Stomach (tissue), 4 donors: ENCODE measurements around the gene MLLT11.

Experiments used
- EP300 ChIP-seq: sonication (generic); formaldehyde crosslinking; IDR thresholded peaks from one replicate; pipeline ENCODE4 v1.6.1; 2017; ENCODE audit warnings: antibody characterized with exemption
- POLR2A ChIP-seq, 4 donors: fragments of 450-650 bp; IDR thresholded peaks; one replicate each; pipeline ENCODE4 v1.6.1; 2016; ENCODE audit warnings: antibody characterized with exemption in 4 of 4, control low read depth in 2 of 4, mild to moderate bottlenecking in 1 of 4, moderate library complexity in 1 of 4
- TF ChIP-seq, protein P1 (sequence below), 7 experiments: fragments of 450-650 bp in 4 of 7; fragments of 200-600 bp in 3 of 7; sonication (generic) in 3 of 7; IDR thresholded peaks; one replicate each; pipeline ENCODE4 v1.5.1; 2016 to 2019; ENCODE audit warnings: antibody characterized with exemption in 7 of 7, control low read depth in 2 of 7, mild to moderate bottlenecking in 1 of 7

DNA sequence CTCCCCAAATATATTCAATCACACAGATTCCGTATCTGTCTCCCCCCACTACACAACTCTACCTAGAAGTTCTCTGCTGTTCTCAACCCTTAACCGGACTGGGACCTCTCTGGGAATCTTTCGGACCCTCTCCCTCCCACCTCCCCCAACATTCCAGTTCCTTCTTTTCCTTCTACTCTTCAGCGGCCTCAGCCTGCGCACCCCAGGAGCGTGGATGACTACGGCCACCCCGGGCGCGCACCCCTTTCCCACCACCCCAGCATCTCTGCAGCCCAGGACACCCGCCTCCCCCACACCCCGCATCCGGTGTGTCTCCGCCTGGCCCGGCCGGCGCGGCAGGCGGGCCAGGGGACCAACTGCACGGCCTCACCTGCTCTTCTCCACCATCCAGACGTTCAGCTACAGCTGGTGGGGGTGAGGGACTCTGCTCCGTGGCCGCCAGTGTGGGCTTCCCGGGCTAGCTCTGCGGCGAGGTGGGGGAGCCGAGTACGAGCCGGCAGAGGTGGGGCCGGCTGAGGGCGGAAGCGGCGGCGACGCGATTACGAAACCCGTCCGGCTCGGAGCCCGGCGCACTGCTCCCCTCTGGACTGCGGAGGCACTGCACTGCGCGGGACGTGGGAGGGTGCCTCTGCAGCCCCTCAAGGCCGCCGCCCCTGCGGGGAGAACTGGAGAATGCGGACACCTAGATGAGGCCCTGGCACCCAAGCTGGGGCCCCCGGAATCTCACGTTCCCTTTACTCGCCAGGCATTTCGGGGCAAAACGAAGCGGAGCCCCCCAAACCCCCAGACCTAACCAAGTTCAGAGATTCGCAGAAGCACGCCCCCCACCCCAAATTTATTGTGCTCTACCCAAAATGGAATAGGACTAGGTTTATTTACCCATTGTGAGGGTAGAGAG lies 839 bp upstream of the MLLT11 start, which contains the start of gene CDC42SE1:
- TF ChIP-seq, protein P1, sequence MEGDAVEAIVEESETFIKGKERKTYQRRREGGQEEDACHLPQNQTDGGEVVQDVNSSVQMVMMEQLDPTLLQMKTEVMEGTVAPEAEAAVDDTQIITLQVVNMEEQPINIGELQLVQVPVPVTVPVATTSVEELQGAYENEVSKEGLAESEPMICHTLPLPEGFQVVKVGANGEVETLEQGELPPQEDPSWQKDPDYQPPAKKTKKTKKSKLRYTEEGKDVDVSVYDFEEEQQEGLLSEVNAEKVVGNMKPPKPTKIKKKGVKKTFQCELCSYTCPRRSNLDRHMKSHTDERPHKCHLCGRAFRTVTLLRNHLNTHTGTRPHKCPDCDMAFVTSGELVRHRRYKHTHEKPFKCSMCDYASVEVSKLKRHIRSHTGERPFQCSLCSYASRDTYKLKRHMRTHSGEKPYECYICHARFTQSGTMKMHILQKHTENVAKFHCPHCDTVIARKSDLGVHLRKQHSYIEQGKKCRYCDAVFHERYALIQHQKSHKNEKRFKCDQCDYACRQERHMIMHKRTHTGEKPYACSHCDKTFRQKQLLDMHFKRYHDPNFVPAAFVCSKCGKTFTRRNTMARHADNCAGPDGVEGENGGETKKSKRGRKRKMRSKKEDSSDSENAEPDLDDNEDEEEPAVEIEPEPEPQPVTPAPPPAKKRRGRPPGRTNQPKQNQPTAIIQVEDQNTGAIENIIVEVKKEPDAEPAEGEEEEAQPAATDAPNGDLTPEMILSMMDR (IDR thresholded peaks at IDR 0.05), result peak in 6 of 7 experiments; percentile 27 to 93 (median 84)
- no peak for TF ChIP-seq EP300
- peak in 2 of 4 donors; percentile 57 to 65 for TF ChIP-seq POLR2A (IDR thresholded peaks at IDR 0.05)
